GM23338 (cell line): ENCODE data around the gene RCL1.

Source experiments
- EZH2 ChIP-seq: fragments of 200-600 bp; sonication (generic); IDR thresholded peaks from one replicate; pipeline ENCODE4 v1.8.0; 2017; ENCODE audit warnings: antibody characterized with exemption, mild to moderate bottlenecking, low read depth; ENCODE audit not compliant: unreplicated experiment
- POLR2AphosphoS5 ChIP-seq: IDR thresholded peaks from 2 replicates; pipeline ENCODE4 v1.6.1; 2016; ENCODE audit warnings: antibody characterized with exemption, low read depth
- ZNF114 ChIP-seq: fragments of 250-450 bp; sonication (Bioruptor Pico); IDR thresholded peaks from 2 replicates; pipeline ENCODE4 v1.5.0; 2020; ENCODE audit warnings: mild to moderate bottlenecking, moderate library complexity
- TF ChIP-seq, protein P1 (sequence below), 2 experiments: fragments of 200-600 bp in 1 of 2; sonication (generic) in 1 of 2; conservative IDR thresholded peaks; 2 replicates each; pipeline versions ENCODE4 v1.5.1 to v1.6.1; 2016 to 2017; ENCODE audit warnings: antibody characterized with exemption in 2 of 2, low read depth in 2 of 2, mild to moderate bottlenecking in 2 of 2, moderate library complexity in 1 of 2
- TF ChIP-seq, protein P2 (sequence below): IDR thresholded peaks from one replicate; pipeline ENCODE4 v1.6.1; 2018; ENCODE audit warnings: antibody characterized with exemption; ENCODE audit not compliant: unreplicated experiment

DNA sequence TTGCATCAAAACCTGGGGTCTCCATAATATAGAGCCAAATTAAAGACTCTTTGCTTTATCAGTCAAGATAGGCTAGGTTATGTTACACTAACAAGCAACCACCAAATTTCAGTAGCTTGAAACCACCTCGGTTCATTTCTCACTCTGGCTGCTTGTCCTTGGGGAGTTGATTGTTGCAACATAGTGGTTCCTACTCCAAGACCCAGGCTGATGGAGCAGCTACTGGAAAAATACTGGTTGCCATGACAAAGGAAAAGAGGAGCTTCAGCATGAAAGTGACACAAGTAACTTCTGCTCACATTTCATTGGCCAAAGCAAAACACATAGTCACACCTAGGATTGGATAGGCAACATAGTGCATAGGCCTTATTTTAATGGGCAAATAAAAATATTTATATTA, 18.5 kb upstream of the RCL1 start:
- TF ChIP-seq POLR2AphosphoS5 (no peak), ZNF114 (no peak), EZH2 (no peak)
- TF ChIP-seq, protein P1, sequence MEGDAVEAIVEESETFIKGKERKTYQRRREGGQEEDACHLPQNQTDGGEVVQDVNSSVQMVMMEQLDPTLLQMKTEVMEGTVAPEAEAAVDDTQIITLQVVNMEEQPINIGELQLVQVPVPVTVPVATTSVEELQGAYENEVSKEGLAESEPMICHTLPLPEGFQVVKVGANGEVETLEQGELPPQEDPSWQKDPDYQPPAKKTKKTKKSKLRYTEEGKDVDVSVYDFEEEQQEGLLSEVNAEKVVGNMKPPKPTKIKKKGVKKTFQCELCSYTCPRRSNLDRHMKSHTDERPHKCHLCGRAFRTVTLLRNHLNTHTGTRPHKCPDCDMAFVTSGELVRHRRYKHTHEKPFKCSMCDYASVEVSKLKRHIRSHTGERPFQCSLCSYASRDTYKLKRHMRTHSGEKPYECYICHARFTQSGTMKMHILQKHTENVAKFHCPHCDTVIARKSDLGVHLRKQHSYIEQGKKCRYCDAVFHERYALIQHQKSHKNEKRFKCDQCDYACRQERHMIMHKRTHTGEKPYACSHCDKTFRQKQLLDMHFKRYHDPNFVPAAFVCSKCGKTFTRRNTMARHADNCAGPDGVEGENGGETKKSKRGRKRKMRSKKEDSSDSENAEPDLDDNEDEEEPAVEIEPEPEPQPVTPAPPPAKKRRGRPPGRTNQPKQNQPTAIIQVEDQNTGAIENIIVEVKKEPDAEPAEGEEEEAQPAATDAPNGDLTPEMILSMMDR (conservative IDR thresholded peaks at IDR 0.05; ENCODE audit: low read depth in 2 of 2), result no peak
- TF ChIP-seq, protein P2, sequence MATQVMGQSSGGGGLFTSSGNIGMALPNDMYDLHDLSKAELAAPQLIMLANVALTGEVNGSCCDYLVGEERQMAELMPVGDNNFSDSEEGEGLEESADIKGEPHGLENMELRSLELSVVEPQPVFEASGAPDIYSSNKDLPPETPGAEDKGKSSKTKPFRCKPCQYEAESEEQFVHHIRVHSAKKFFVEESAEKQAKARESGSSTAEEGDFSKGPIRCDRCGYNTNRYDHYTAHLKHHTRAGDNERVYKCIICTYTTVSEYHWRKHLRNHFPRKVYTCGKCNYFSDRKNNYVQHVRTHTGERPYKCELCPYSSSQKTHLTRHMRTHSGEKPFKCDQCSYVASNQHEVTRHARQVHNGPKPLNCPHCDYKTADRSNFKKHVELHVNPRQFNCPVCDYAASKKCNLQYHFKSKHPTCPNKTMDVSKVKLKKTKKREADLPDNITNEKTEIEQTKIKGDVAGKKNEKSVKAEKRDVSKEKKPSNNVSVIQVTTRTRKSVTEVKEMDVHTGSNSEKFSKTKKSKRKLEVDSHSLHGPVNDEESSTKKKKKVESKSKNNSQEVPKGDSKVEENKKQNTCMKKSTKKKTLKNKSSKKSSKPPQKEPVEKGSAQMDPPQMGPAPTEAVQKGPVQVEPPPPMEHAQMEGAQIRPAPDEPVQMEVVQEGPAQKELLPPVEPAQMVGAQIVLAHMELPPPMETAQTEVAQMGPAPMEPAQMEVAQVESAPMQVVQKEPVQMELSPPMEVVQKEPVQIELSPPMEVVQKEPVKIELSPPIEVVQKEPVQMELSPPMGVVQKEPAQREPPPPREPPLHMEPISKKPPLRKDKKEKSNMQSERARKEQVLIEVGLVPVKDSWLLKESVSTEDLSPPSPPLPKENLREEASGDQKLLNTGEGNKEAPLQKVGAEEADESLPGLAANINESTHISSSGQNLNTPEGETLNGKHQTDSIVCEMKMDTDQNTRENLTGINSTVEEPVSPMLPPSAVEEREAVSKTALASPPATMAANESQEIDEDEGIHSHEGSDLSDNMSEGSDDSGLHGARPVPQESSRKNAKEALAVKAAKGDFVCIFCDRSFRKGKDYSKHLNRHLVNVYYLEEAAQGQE, result no peak
